HepG2 (cell line): ENCODE data around the gene HSF2BP. TPM values are rescaled to one million over a fixed set of nuclear protein-coding genes. Genes with fewer than 3 reads are reported as not detected.
A peak's percentile ranks its signal among the peaks of the same experiment; 100 is the strongest.

Source experiments
- ATAC-seq: fragments of 200-7000 bp; cut with Tn5 transposase; 3 replicates; pipeline ENCODE4 v1.9.1; 2020; ENCODE audit warnings: mild to moderate bottlenecking, moderate library complexity
- BruUV-seq: library from RNA; stranded (reverse); fragments of 400-500 nt; replicated peaks from 2 replicates; lab custom pipeline; 2021; lab: Mats Ljungman, UMichigan
- CTCF ChIA-PET: fragments of 300-600 bp; formaldehyde crosslinking; extraction: SDS; loops from one replicate; lab custom pipeline; 2021; ENCODE audit warnings: low total read pairs, inconsistent platforms, low intra/inter-chr PET ratio; lab: Yijun Ruan, JAX
- POLR2A ChIA-PET: fragments of 350-600 bp; sonication (Branson Sonifier 250); formaldehyde crosslinking; loops from one replicate; lab custom pipeline; 2020; ENCODE audit warnings: antibody characterized with exemption, inconsistent platforms; lab: Yijun Ruan, JAX
- DNase-seq: peaks from one replicate; pipeline ENCODE4 v3.0.0-alpha.2; 2015; ENCODE audit warnings: low spot score
- FAIRE-seq: peaks from 3 replicates; lab custom pipeline; 2011; peaks lifted over from hg19 to GRCh38; lab: Jason Lieb, UNC
- H2AFZ ChIP-seq: one replicate; pipeline ENCODE4 v1.6.1; 2011; ENCODE audit warnings: low read length, inconsistent platforms
- H3K27ac ChIP-seq: fragments of 300-600 bp; 3 replicates; pipeline ENCODE4 v1.8.0; 2011; ENCODE audit warnings: mixed run types, mild to moderate bottlenecking, mixed read lengths, low read length, inconsistent platforms; ENCODE audit not compliant: insufficient read depth; ENCODE audit errors: extremely low read length
- H3K27me3 ChIP-seq, 2 experiments: fragments of 200-600 bp in 1 of 2; 2 replicates in 1 of 2; 3 replicates in 1 of 2; pipeline versions ENCODE4 v1.6.0 to v1.8.0; 2011; ENCODE audit warnings: low read length in 2 of 2, mild to moderate bottlenecking in 2 of 2, moderate library complexity in 2 of 2, inconsistent platforms in 1 of 2; ENCODE audit not compliant: insufficient read depth in 2 of 2, control insufficient read depth in 1 of 2
- H3K36me3 ChIP-seq, 2 experiments: fragments of 200-600 bp in 1 of 2; replicated peaks in 1 of 2; 2 replicates in 1 of 2; 3 replicates in 1 of 2; pipeline versions ENCODE4 v1.5.1 to v1.8.0; 2011; ENCODE audit warnings: low read length in 2 of 2, inconsistent platforms in 1 of 2; ENCODE audit not compliant: insufficient read depth in 2 of 2, control insufficient read depth in 1 of 2
- H3K4me1 ChIP-seq: 2 replicates; pipeline ENCODE4 v1.5.1; 2012; ENCODE audit warnings: low read length, inconsistent platforms; ENCODE audit not compliant: insufficient read depth
- H3K4me2 ChIP-seq: 2 replicates; pipeline ENCODE4 v1.6.0; 2011; ENCODE audit warnings: low read depth, low read length, inconsistent platforms
- H3K4me3 ChIP-seq, 3 experiments: fragments of 200-600 bp in 1 of 3; sonication (generic), shearing (Covaris generic) in 1 of 3; replicated peaks in 1 of 3; 2 replicates each; pipeline ENCODE4 v1.5.1; 2011 to 2016; ENCODE audit warnings: low read length in 3 of 3, inconsistent platforms in 2 of 3, low read depth in 2 of 3, mild to moderate bottlenecking in 2 of 3, control low read depth in 1 of 3, mixed read lengths in 1 of 3; ENCODE audit not compliant: insufficient read depth in 1 of 3
- H3K79me2 ChIP-seq: one replicate; pipeline ENCODE4 v1.6.1; 2011; ENCODE audit warnings: low read length, inconsistent platforms; ENCODE audit not compliant: insufficient read depth
- H3K9ac ChIP-seq: 2 replicates; pipeline ENCODE4 v1.6.0; 2011; ENCODE audit warnings: mild to moderate bottlenecking, low read depth, low read length, inconsistent platforms; ENCODE audit not compliant: insufficient read depth
- H3K9me3 ChIP-seq: 2 replicates; pipeline ENCODE4 v1.5.1; 2012; ENCODE audit warnings: mild to moderate bottlenecking, low read length
- H4K20me1 ChIP-seq: 2 replicates; pipeline ENCODE4 v1.6.0; 2011; ENCODE audit warnings: inconsistent platforms, mild to moderate bottlenecking, low read length, moderate library complexity; ENCODE audit not compliant: insufficient read depth
- AGO2 ChIP-seq: fragments of 200-400 bp; formaldehyde crosslinking; optimal IDR thresholded peaks from 2 replicates; pipeline ENCODE3; 2017; ENCODE audit warnings: mild to moderate bottlenecking, low read depth, low read length, moderate library complexity
- FOXO1 ChIP-seq: sonication (generic); formaldehyde crosslinking; IDR thresholded peaks from 2 replicates; pipeline ENCODE4 v1.4.0; 2020; ENCODE audit warnings: missing genetic modification reagents
- WGBS: methylation state at CpG from one replicate; pipeline ENCODE4 v1.1.6; 2017; ENCODE audit warnings: low lambda C conversion rate; 5-methylcytosine and 5-hydroxymethylcytosine counted together
- in situ Hi-C: cut with HindIII; loops from 2 replicates; pipeline ENCODE4 v1.10.0; 2017; ENCODE audit warnings: low pct_unique_long_range_greater_than_20kb; ENCODE audit not compliant: extremely low pct_ligation_motif_present
- intact Hi-C: fragments of 100-400 bp; cut with micrococcal nuclease; formaldehyde crosslinking; loops from one replicate; pipeline ENCODE4 v1.10.0; 2022; ENCODE audit not compliant: unreplicated experiment
- polyA plus RNA-seq, 8 experiments: library from polyadenylated mRNA; depleted of rRNA in 3 of 8; stranded (reverse) in 7 of 8; unstranded in 1 of 8; fragments of >200 nt; fragmentation: Illumina TruSeq in 4 of 8; extraction: Trizol in 4 of 8; gene quantifications; 2 replicates each; pipeline versions ENCODE4 v1.2.1 to v1.2.3, GENCODE V29; 2011 to 2016; ENCODE audit warnings: low read depth in 4 of 8, missing spikeins in 1 of 8, mixed read lengths in 1 of 8; ENCODE audit not compliant: insufficient read depth in 1 of 8
- total RNA-seq, 5 experiments: library from RNA; depleted of rRNA; stranded (reverse); fragments of >200 nt; fragmentation: Illumina TruSeq; extraction: Trizol; gene quantifications; 2 replicates each; pipeline ENCODE4 v1.2.3, GENCODE V29; 2016; ENCODE audit warnings: low read depth in 1 of 5
- TF ChIP-seq, protein P1 (sequence below): sonication (generic); formaldehyde crosslinking; IDR thresholded peaks from 2 replicates; pipeline ENCODE4 v1.5.0; 2020; ENCODE audit warnings: missing genetic modification reagents, mild to moderate bottlenecking, borderline replicate concordance
- TF ChIP-seq, protein P2 (sequence below): sonication (generic); formaldehyde crosslinking; IDR thresholded peaks from 2 replicates; pipeline ENCODE4 v1.4.0; 2020; ENCODE audit warnings: mild to moderate bottlenecking, missing genetic modification reagents

Gene HSF2BP
- total and polyA plus RNA-seq, 2 of the 13 experiments (the other 11 are each of a cell fraction or from before 2014, with no cell fraction given), result 0.67 to 2.2 TPM

DNA sequence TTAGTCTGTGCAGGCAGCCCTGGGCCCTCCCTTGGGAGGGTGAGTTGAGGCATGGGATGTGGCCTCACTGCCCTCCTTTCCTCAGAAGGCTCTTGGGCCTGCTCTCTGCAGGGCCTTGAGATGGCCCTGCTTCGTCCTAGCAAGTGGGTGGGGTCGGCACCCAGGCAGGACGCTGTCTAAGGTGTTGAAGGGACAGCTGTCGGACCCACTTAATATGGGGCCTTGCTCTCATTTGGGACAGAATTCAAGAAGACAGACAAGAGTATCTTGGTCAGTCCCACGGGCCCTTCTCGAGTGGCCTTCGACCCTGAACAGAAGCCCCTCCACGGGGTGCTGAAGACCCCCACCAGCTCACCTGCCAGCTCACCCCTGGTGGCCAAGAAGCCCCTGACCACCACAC, 33.7 kb upstream of the HSF2BP start:
- DNase-seq (no peak), ATAC-seq (no peak), FAIRE-seq (no peak)
- no peaks in the 10 kb centered on the region for H3K9me3 ChIP-seq
- in situ Hi-C loops (no loop called here), intact Hi-C loops (no loop called here)
- ChIA-PET POLR2A (no interaction called here), CTCF (no interaction called here)
- no peak overlapping the region for H3K9ac ChIP-seq
- H2AFZ ChIP-seq, result no peak overlapping the region
- H3K4me1 ChIP-seq, result peaks cover 15% of the 10 kb centered on the region
- H3K4me2 ChIP-seq, result no peak overlapping the region
- no peaks in the 10 kb centered on the region for H3K79me2 ChIP-seq
- no peak overlapping the region for H3K4me3 ChIP-seq
- H3K27ac ChIP-seq, result no peak overlapping the region
- H4K20me1 ChIP-seq, result no peaks in the 10 kb centered on the region
- H3K27me3 ChIP-seq, result no peaks in the 10 kb centered on the region
- H3K36me3 ChIP-seq, result peaks cover 33 to 72% of the 10 kb centered on the region in 2 experiments
- 88% methylated on average over 8 of the region's 8 CpGs for WGBS
- TF ChIP-seq, protein P1, sequence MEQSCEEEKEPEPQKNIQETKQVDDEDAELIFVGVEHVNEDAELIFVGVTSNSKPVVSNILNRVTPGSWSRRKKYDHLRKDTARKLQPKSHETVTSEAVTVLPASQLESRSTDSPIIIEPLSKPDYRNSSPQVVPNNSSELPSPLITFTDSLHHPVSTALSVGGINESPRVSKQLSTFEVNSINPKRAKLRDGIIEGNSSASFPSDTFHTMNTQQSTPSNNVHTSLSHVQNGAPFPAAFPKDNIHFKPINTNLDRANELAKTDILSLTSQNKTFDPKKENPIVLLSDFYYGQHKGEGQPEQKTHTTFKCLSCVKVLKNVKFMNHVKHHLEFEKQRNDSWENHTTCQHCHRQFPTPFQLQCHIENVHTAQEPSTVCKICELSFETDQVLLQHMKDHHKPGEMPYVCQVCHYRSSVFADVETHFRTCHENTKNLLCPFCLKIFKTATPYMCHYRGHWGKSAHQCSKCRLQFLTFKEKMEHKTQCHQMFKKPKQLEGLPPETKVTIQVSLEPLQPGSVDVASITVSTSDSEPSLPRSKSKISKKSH (CRISPR knock-in tag), result no peak
- TF ChIP-seq AGO2, result peak; percentile 43
- BruUV-seq, result no TSS peak

DNA sequence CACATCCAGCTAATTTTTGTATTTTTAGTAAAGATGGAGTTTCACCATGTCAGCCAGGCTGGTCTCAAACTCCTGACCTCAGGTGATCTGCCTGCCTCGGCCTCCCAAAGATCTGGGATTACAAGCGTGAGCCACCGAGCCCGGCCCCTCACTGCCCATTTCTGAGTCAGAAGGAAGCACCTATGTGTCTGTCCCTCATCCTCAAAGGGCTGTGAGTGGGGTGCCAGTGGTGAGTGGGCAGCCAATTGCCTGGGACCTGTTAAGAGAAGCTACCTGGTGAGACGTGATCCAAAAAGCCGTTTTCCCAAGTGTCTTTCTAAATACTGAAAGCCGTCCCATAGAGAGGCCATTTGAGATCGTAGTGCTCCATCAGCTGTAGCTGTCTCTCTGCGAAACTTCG, 32.5 kb upstream of the HSF2BP start:
- ATAC-seq, result no peak
- H3K36me3 ChIP-seq, result peaks cover 38 to 83% of the 10 kb centered on the region in 2 experiments
- no peak overlapping the region for H3K4me3 ChIP-seq
- in situ Hi-C loops, result no loop called here
- no peaks in the 10 kb centered on the region for H3K9me3 ChIP-seq
- H2AFZ ChIP-seq, result no peak overlapping the region
- no peak for DNase-seq
- BruUV-seq, result no TSS peak
- no peaks in the 10 kb centered on the region for H3K79me2 ChIP-seq
- no peak overlapping the region for H3K4me2 ChIP-seq
- H3K27me3 ChIP-seq, result no peaks in the 10 kb centered on the region
- TF ChIP-seq FOXO1 (CRISPR knock-in tag), result no peak
- TF ChIP-seq, protein P2, sequence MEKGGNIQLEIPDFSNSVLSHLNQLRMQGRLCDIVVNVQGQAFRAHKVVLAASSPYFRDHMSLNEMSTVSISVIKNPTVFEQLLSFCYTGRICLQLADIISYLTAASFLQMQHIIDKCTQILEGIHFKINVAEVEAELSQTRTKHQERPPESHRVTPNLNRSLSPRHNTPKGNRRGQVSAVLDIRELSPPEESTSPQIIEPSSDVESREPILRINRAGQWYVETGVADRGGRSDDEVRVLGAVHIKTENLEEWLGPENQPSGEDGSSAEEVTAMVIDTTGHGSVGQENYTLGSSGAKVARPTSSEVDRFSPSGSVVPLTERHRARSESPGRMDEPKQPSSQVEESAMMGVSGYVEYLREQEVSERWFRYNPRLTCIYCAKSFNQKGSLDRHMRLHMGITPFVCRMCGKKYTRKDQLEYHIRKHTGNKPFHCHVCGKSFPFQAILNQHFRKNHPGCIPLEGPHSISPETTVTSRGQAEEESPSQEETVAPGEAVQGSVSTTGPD (CRISPR knock-in tag), result no peak
- CTCF ChIA-PET, result no interaction called here
- POLR2A ChIA-PET, result interaction anchor here (1.1 kb wide), 1 partner anchor 37 kb away, joined by 4 read pairs; no protein-coding TSS in a partner anchor
- FAIRE-seq, result no peak
- H4K20me1 ChIP-seq, result no peaks in the 10 kb centered on the region
- H3K9ac ChIP-seq, result no peak overlapping the region
- H3K4me1 ChIP-seq, result 0 out of 2 replicates have a peak, but pooled peaks cover 4% of the 10 kb centered on the region
- no peak overlapping the region for H3K27ac ChIP-seq
- 96% methylated on average over 6 of the region's 10 CpGs for WGBS
- intact Hi-C loops, result no loop called here
